HEK293 (cell line): Measurements from ENCODE around the gene BOK.

Experiments used
- CTCF ChIA-PET: fragments of 350-600 bp; formaldehyde crosslinking; extraction: SDS; loops from one replicate; lab custom pipeline; 2021; ENCODE audit warnings: antibody characterized with exemption; lab: Yijun Ruan, JAX
- POLR2A ChIA-PET: fragments of 300-600 bp; formaldehyde crosslinking; extraction: SDS; loops from one replicate; lab custom pipeline; 2020; ENCODE audit warnings: antibody characterized with exemption, inconsistent platforms; lab: Yijun Ruan, JAX
- H3K27ac ChIP-seq: fragments of 200-500 bp; sonication (Bioruptor generic); 2 replicates; pipeline ENCODE4 v1.5.1; 2014; ENCODE audit warnings: low read depth, low read length, control low read depth, inconsistent platforms; ENCODE audit errors: extremely low read depth
- H3K36me3 ChIP-seq, 2 experiments: fragments of 200-500 bp in 1 of 2; sonication (Bioruptor generic) in 1 of 2; 1 replicate in 1 of 2; 2 replicates in 1 of 2; pipeline ENCODE4 v1.5.1; 2014 to 2017; ENCODE audit warnings: inconsistent platforms in 2 of 2, low read length in 2 of 2; ENCODE audit not compliant: control insufficient read depth in 2 of 2, insufficient read depth in 1 of 2
- H3K4me1 ChIP-seq: fragments of 200-500 bp; sonication (Bioruptor generic); 2 replicates; pipeline ENCODE4 v1.5.1; 2014; ENCODE audit warnings: mild to moderate bottlenecking, low read length, inconsistent platforms; ENCODE audit not compliant: control insufficient read depth, insufficient read depth
- H3K4me3 ChIP-seq: 2 replicates; pipeline ENCODE4 v1.5.1; 2011; ENCODE audit warnings: low read depth, mild to moderate bottlenecking, control low read depth, low read length, moderate library complexity
- H3K9me3 ChIP-seq: fragments of 200-500 bp; sonication (Bioruptor generic); 2 replicates; pipeline ENCODE4 v1.5.1; 2014; ENCODE audit warnings: low read depth, low read length, inconsistent platforms; ENCODE audit not compliant: control insufficient read depth, insufficient read depth
- HOXC10 ChIP-seq: sonication (generic); formaldehyde crosslinking; IDR thresholded peaks from 2 replicates; pipeline ENCODE4 v1.8.1; 2023; ENCODE audit warnings: mild to moderate bottlenecking, missing genetic modification reagents
- KLF16 ChIP-seq: fragments of 450-650 bp; formaldehyde crosslinking; IDR thresholded peaks from 2 replicates; pipeline ENCODE4 v1.5.1; 2017; ENCODE audit warnings: missing biosample characterization, missing genetic modification characterization
- OSR2 ChIP-seq: fragments of 450-650 bp; formaldehyde crosslinking; IDR thresholded peaks from 2 replicates; pipeline ENCODE4 v1.5.1; 2016; ENCODE audit warnings: missing biosample characterization, missing genetic modification characterization
- SCRT1 ChIP-seq: fragments of 450-650 bp; formaldehyde crosslinking; IDR thresholded peaks from 2 replicates; pipeline ENCODE4 v1.5.1; 2016; ENCODE audit warnings: missing biosample characterization, missing genetic modification characterization, borderline replicate concordance
- ZBTB20 ChIP-seq: fragments of 450-650 bp; formaldehyde crosslinking; IDR thresholded peaks from 2 replicates; pipeline ENCODE4 v1.5.1; 2016; ENCODE audit warnings: missing biosample characterization, missing genetic modification characterization
- ZBTB48 ChIP-seq: fragments of 450-650 bp; formaldehyde crosslinking; IDR thresholded peaks from 2 replicates; pipeline ENCODE4 v1.5.1; 2016; ENCODE audit warnings: missing biosample characterization, missing genetic modification characterization
- ZFP3 ChIP-seq: fragments of 450-650 bp; formaldehyde crosslinking; IDR thresholded peaks from 2 replicates; pipeline ENCODE4 v1.5.1; 2016; ENCODE audit warnings: low read depth, missing biosample characterization, missing genetic modification characterization
- ZNF112 ChIP-seq: fragments of 450-650 bp; formaldehyde crosslinking; IDR thresholded peaks from 2 replicates; pipeline ENCODE4 v1.5.0; 2017; ENCODE audit warnings: missing biosample characterization, missing genetic modification characterization
- ZNF132 ChIP-seq: fragments of 450-650 bp; formaldehyde crosslinking; IDR thresholded peaks from 2 replicates; pipeline ENCODE4 v1.5.1; 2017; ENCODE audit warnings: missing biosample characterization, missing genetic modification characterization, borderline replicate concordance
- ZNF138 ChIP-seq: fragments of 450-650 bp; formaldehyde crosslinking; IDR thresholded peaks from 2 replicates; pipeline ENCODE4 v1.5.1; 2016; ENCODE audit warnings: missing biosample characterization, missing genetic modification characterization, borderline replicate concordance
- ZNF157 ChIP-seq: fragments of 450-650 bp; formaldehyde crosslinking; IDR thresholded peaks from 2 replicates; pipeline ENCODE4 v1.5.1; 2016; ENCODE audit warnings: missing biosample characterization, missing genetic modification characterization
- ZNF174 ChIP-seq: fragments of 450-650 bp; formaldehyde crosslinking; IDR thresholded peaks from 2 replicates; pipeline ENCODE4 v1.5.0; 2017; ENCODE audit warnings: missing biosample characterization, mild to moderate bottlenecking, missing genetic modification characterization
- ZNF214 ChIP-seq: fragments of 450-650 bp; formaldehyde crosslinking; IDR thresholded peaks from 2 replicates; pipeline ENCODE4 v1.5.1; 2017; ENCODE audit warnings: missing biosample characterization, mild to moderate bottlenecking, missing genetic modification characterization, borderline replicate concordance
- ZNF341 ChIP-seq: fragments of 450-650 bp; formaldehyde crosslinking; IDR thresholded peaks from 2 replicates; pipeline ENCODE4; 2016; ENCODE audit warnings: low read depth, missing biosample characterization, missing genetic modification characterization
- ZNF354C ChIP-seq: fragments of 450-650 bp; formaldehyde crosslinking; IDR thresholded peaks from 2 replicates; pipeline ENCODE4 v1.5.1; 2016; ENCODE audit warnings: missing biosample characterization, missing genetic modification characterization, low read depth, borderline replicate concordance
- ZNF391 ChIP-seq: fragments of 450-650 bp; formaldehyde crosslinking; IDR thresholded peaks from 2 replicates; pipeline ENCODE4 v1.5.1; 2016; ENCODE audit warnings: low read depth, missing biosample characterization, missing genetic modification characterization, borderline replicate concordance
- ZNF560 ChIP-seq: fragments of 450-650 bp; formaldehyde crosslinking; IDR thresholded peaks from 2 replicates; pipeline ENCODE4 v1.5.1; 2017; ENCODE audit warnings: missing biosample characterization, missing genetic modification characterization, borderline replicate concordance
- ZNF747 ChIP-seq: fragments of 450-650 bp; formaldehyde crosslinking; IDR thresholded peaks from 2 replicates; pipeline ENCODE4 v1.5.1; 2016; ENCODE audit warnings: missing biosample characterization, missing genetic modification characterization
- TF ChIP-seq, protein P1 (sequence below): IDR thresholded peaks from 2 replicates; pipeline ENCODE4 v1.6.1; 2011; ENCODE audit warnings: mild to moderate bottlenecking, low read depth, low read length, borderline replicate concordance
- TF ChIP-seq, protein P2 (sequence below): fragments of 450-650 bp; formaldehyde crosslinking; IDR thresholded peaks from 2 replicates; pipeline ENCODE4 v1.5.1; 2017; ENCODE audit warnings: missing biosample characterization, missing genetic modification characterization
- TF ChIP-seq, protein P3 (sequence below): fragments of 450-650 bp; formaldehyde crosslinking; IDR thresholded peaks from 2 replicates; pipeline ENCODE4 v1.5.1; 2016; ENCODE audit warnings: missing biosample characterization, missing genetic modification characterization

The BOK gene

DNA sequence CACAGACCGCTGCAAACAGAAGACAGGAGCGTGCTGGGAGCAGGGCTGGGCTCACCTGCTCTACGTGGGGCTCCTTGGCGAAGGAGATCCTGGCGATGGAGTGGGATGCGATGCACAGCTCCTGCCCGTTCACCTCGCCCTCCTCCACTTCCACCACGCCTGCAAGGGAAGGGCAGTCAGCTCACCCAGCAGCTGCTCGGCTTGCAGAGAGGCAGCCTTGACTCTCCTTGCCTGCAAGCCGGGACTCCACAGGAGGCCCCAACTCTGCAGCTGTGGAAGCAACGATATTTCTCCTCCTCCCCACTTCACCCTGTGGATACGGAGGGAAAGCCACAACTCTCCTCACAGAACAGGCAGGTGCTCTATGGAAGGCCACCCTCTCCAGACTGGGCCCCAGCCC is 43.3 kb downstream of the BOK start:
- CTCF ChIA-PET, result interaction anchor here (0.6 kb wide), 1 partner anchor 385 kb away, joined by 3 read pairs; no protein-coding TSS in a partner anchor
- H3K4me3 ChIP-seq, result no peak overlapping the region
- POLR2A ChIA-PET, result no interaction called here
- H3K27ac ChIP-seq, result no peak overlapping the region
- H3K36me3 ChIP-seq, result peaks cover 33 to 86% of the 10 kb centered on the region in 2 experiments; a peak in 2 of 3 replicates
- no peaks in the 10 kb centered on the region for H3K9me3 ChIP-seq
- H3K4me1 ChIP-seq, result no peaks in the 10 kb centered on the region
- no peak for TF ChIP-seq ZNF138 (tag by site-specific recombination)
- TF ChIP-seq ZFP3, result no peak
- TF ChIP-seq ZBTB20 (tag by site-specific recombination), result no peak
- no peak for TF ChIP-seq ZNF747 (tag by site-specific recombination)

DNA sequence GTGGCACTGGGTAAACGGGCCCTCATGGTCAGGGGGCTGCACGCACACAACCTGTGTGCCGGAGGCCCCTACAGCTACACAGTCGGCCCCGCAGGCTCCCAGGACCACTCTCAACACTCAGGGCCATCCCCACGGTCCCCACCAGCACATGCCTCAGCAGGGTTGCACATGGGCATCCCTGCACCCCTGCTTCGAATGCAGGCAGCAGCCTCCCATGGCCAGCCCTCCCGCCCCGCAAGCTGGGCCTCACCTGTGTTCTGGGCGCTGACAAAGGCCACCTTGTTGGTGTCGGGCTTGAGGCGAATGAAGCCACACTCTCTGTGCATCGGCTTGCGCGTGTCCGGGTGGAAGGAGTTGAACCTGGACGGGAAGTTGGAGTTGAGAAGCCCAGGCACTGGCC is 44.2 kb downstream of the BOK start:
- TF ChIP-seq ZNF214 (tag by site-specific recombination) (no peak), OSR2 (tag by site-specific recombination) (no peak), SCRT1 (tag by site-specific recombination) (no peak), KLF16 (tag by site-specific recombination) (no peak), ZBTB48 (no peak)
- TF ChIP-seq, protein P1, sequence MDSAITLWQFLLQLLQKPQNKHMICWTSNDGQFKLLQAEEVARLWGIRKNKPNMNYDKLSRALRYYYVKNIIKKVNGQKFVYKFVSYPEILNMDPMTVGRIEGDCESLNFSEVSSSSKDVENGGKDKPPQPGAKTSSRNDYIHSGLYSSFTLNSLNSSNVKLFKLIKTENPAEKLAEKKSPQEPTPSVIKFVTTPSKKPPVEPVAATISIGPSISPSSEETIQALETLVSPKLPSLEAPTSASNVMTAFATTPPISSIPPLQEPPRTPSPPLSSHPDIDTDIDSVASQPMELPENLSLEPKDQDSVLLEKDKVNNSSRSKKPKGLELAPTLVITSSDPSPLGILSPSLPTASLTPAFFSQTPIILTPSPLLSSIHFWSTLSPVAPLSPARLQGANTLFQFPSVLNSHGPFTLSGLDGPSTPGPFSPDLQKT, result no peak
- CTCF ChIA-PET, result no interaction called here
- POLR2A ChIA-PET, result no interaction called here
- Histone ChIP-seq H3K9me3 (no peaks in the 10 kb centered on the region), H3K4me3 (no peak overlapping the region), H3K4me1 (no peaks in the 10 kb centered on the region), H3K27ac (no peak overlapping the region), H3K36me3 (peaks cover 33 to 89% of the 10 kb centered on the region in 2 experiments; a peak in 2 of 3 replicates)

DNA sequence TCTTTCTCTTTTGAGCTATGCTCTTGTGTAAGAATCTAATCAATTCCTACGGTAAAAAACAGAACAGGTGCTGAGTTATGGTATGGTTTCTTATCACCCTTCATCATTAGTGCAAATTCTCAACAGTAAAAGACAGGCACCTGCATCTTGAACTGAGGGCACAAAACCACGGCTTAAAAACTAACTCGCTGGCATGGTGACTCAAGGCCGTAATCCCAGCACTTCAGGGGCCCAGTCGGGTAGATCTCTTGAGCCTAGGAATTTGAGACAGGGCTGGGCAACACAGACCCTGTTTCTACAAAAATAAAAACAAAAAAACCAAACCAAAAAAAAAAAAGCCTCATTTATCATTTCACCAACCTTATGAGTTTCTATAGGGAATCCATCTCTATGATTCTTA is 45.1 kb downstream of the BOK start:
- ChIA-PET POLR2A (interaction anchor here (0.6 kb wide), 1 partner anchor 242 kb away, joined by 9 read pairs; no protein-coding TSS in a partner anchor), CTCF (no interaction called here)
- Histone ChIP-seq H3K9me3 (no peaks in the 10 kb centered on the region), H3K27ac (no peak overlapping the region), H3K4me3 (no peak overlapping the region), H3K36me3 (peaks cover 33 to 89% of the 10 kb centered on the region in 2 experiments; a peak in 2 of 3 replicates), H3K4me1 (no peaks in the 10 kb centered on the region)
- no peak for TF ChIP-seq ZNF354C (tag by site-specific recombination)

DNA sequence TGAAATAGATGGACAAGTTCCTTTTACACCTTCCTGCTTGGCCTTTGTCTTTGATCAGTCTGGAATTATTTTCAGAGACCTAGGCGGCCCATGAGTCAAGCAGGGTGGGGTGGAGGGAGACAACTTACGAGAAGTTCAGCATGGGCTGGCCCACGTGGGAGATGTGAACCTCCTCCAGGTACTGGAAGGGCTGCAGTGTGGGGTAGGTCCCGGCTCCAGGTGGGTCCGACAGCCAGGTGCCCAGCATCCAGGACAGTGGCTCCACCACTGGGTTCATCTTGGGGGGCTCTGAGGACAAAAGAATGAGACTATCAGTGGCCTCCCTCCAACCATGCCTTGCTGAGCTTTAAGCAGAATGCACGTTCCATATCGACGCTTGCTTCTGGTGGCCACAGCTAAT is 47.6 kb downstream of the BOK start:
- POLR2A ChIA-PET, result no interaction called here
- no peak for TF ChIP-seq ZNF341 (tag by site-specific recombination)
- TF ChIP-seq, protein P2, sequence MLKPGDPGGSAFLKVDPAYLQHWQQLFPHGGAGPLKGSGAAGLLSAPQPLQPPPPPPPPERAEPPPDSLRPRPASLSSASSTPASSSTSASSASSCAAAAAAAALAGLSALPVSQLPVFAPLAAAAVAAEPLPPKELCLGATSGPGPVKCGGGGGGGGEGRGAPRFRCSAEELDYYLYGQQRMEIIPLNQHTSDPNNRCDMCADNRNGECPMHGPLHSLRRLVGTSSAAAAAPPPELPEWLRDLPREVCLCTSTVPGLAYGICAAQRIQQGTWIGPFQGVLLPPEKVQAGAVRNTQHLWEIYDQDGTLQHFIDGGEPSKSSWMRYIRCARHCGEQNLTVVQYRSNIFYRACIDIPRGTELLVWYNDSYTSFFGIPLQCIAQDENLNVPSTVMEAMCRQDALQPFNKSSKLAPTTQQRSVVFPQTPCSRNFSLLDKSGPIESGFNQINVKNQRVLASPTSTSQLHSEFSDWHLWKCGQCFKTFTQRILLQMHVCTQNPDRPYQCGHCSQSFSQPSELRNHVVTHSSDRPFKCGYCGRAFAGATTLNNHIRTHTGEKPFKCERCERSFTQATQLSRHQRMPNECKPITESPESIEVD (tag by site-specific recombination), result no peak
- TF ChIP-seq ZNF112 (tag by site-specific recombination), result no peak
- TF ChIP-seq ZNF560 (tag by site-specific recombination), result no peak
- no peak for TF ChIP-seq ZNF157 (tag by site-specific recombination)
- TF ChIP-seq ZNF132 (tag by site-specific recombination), result no peak
- TF ChIP-seq, protein P3, sequence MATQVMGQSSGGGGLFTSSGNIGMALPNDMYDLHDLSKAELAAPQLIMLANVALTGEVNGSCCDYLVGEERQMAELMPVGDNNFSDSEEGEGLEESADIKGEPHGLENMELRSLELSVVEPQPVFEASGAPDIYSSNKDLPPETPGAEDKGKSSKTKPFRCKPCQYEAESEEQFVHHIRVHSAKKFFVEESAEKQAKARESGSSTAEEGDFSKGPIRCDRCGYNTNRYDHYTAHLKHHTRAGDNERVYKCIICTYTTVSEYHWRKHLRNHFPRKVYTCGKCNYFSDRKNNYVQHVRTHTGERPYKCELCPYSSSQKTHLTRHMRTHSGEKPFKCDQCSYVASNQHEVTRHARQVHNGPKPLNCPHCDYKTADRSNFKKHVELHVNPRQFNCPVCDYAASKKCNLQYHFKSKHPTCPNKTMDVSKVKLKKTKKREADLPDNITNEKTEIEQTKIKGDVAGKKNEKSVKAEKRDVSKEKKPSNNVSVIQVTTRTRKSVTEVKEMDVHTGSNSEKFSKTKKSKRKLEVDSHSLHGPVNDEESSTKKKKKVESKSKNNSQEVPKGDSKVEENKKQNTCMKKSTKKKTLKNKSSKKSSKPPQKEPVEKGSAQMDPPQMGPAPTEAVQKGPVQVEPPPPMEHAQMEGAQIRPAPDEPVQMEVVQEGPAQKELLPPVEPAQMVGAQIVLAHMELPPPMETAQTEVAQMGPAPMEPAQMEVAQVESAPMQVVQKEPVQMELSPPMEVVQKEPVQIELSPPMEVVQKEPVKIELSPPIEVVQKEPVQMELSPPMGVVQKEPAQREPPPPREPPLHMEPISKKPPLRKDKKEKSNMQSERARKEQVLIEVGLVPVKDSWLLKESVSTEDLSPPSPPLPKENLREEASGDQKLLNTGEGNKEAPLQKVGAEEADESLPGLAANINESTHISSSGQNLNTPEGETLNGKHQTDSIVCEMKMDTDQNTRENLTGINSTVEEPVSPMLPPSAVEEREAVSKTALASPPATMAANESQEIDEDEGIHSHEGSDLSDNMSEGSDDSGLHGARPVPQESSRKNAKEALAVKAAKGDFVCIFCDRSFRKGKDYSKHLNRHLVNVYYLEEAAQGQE, result no peak
- TF ChIP-seq ZNF391 (tag by site-specific recombination), result no peak
- no peak for TF ChIP-seq ZNF174
- TF ChIP-seq HOXC10 (CRISPR knock-in tag), result no peak
- Histone ChIP-seq H3K4me1 (peaks cover 3% of the 10 kb centered on the region; the same call in 1 of the 2 replicates), H3K4me3 (no peak overlapping the region), H3K27ac (no peak overlapping the region), H3K9me3 (no peaks in the 10 kb centered on the region), H3K36me3 (peaks cover 18 to 69% of the 10 kb centered on the region in 2 experiments; a peak in 2 of 3 replicates)
- CTCF ChIA-PET, result no interaction called here
